Stimulated activated naive B cell treated with anti-CD40 and anti-IgM and Interleukin-4, amounts not matched to agents 10 μg/mL and 1 μg/mL and 100 μg/mL, for 72 hours (primary cell): ENCODE data around the gene PRR7.
"Not testable (repeated sequence)": the region's sequence is repeated elsewhere in the genome, so short reads cannot be mapped to it uniquely, and the experiment has no call there.

Experiments used
- ATAC-seq, 2 donors: fragments of 150-1000 bp; cut with Tn5 transposase; replicated peaks; 2 replicates each; pipeline ENCODE4 v1.10.0; 2021; ENCODE audit warnings: moderate library complexity in 1 of 2
- DNase-seq: peaks from one replicate; pipeline ENCODE4 v3.0.0; 2021
- H3K27ac Mint-ChIP-seq: one replicate; pipeline ENCODE4 v1.8.0; 2022; ENCODE audit warnings: mild to moderate bottlenecking, mixed read lengths
- H3K27me3 Mint-ChIP-seq, 2 donors: one replicate each; pipeline ENCODE4 v1.8.0; 2022; ENCODE audit warnings: mixed read lengths in 2 of 2
- H3K36me3 Mint-ChIP-seq, 2 donors: one replicate each; pipeline ENCODE4 v1.8.0; 2022; ENCODE audit warnings: mixed read lengths in 2 of 2, mild to moderate bottlenecking in 1 of 2
- H3K4me1 Mint-ChIP-seq, 2 donors: one replicate each; pipeline ENCODE4 v1.8.0; 2022; ENCODE audit warnings: mixed read lengths in 2 of 2, mild to moderate bottlenecking in 1 of 2
- H3K4me3 Mint-ChIP-seq, 2 donors: one replicate each; pipeline ENCODE4 v1.8.0; 2022; ENCODE audit warnings: mild to moderate bottlenecking in 2 of 2, mixed read lengths in 2 of 2, moderate library complexity in 1 of 2
- H3K9me3 Mint-ChIP-seq, 2 donors: one replicate each; pipeline ENCODE4 v1.8.0; 2022; ENCODE audit warnings: mixed read lengths in 2 of 2, mild to moderate bottlenecking in 1 of 2

PRR7 gene

DNA sequence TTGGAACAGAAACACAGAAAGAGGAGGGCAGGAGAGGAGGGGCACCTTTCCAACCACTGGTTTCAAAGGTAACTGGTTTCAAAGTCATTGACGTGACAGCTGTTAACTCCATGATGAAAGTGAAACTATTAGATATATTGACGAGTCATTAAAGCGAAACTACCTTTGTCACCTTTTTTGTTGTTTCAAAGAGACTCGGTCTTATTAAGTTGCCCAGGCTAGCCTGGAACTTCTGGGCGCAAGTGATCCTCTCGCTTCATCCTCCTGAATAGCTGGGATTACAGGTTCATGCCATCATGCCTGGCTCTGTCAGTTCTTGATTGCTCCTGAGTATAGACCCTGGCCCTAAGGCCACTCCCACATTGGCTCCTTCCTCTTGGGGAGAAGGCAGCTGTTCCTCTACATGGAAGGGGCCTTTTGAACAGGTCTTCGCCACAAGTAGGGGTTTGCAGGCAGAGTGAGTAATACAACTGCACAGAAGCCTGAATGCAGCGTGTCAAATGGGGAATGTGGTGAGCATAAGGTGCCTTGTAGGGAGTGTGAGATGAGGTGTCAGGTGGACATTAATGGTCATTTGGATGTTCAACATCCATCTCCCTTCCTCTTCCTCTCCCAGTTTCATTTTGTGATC is 33.9 kb upstream of the PRR7 start:
- no peaks in the 10 kb centered on the region for H3K36me3 Mint-ChIP-seq
- ATAC-seq (peak in 1 of 2 donors; percentile 58), DNase-seq (no peak)
- no peaks in the 10 kb centered on the region for H3K27me3 Mint-ChIP-seq
- H3K9me3 Mint-ChIP-seq = no peaks in the 10 kb centered on the region
- no peak overlapping the region for H3K4me3 Mint-ChIP-seq
- H3K4me1 Mint-ChIP-seq = peaks cover 5 to 8% of the 10 kb centered on the region in 2 donors
- peak overlapping the region; percentile 47 for H3K27ac Mint-ChIP-seq

GRCh38 chr5:177414481-177414880 is 32.1 kb upstream of the PRR7 start:
- no peaks in the 10 kb centered on the region for H3K36me3 Mint-ChIP-seq
- DNase-seq = no peak

GRCh38 chr5:177417081-177417480 is 29.5 kb upstream of the PRR7 start:
- not testable (repeated sequence) for ATAC-seq, DNase-seq, H3K4me1 Mint-ChIP-seq, H3K4me3 Mint-ChIP-seq, H3K27ac Mint-ChIP-seq, H3K9me3 Mint-ChIP-seq, H3K27me3 Mint-ChIP-seq, H3K36me3 Mint-ChIP-seq

More at GRCh38 chr5:177414481-177414880, 32.1 kb upstream of the PRR7 start:
- Mint-ChIP-seq H3K4me1 (peaks cover 5 to 8% of the 10 kb centered on the region in 2 donors), H3K9me3 (no peaks in the 10 kb centered on the region), H3K4me3 (no peak overlapping the region), H3K27me3 (no peaks in the 10 kb centered on the region), H3K27ac (no peak overlapping the region)
- no peak for ATAC-seq

DNA sequence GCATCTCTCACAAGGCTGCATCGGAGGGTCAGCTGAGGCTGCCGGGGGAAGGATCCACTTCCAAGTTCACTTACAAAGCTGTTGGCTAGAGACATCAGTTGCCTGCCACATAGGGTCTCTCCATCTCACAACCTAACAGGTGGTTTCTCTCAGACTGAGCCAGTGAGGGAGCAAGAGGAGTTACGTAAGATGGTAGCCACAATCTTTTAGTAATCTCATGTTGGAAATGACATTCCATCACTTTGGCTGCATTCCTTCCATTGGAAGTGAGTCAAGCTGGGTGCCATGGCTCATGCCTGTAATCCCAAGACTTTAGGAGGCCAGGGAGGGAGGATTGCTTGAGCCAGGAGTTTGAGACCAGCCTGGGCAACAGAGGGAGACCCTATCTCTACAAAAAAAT is 27.6 kb upstream of the PRR7 start:
- H3K36me3 Mint-ChIP-seq = no peaks in the 10 kb centered on the region
- no peaks in the 10 kb centered on the region for H3K4me1 Mint-ChIP-seq
- no peak overlapping the region for H3K4me3 Mint-ChIP-seq
- no peak for DNase-seq
- no peaks in the 10 kb centered on the region for H3K9me3 Mint-ChIP-seq
- no peak overlapping the region for H3K27ac Mint-ChIP-seq
- no peaks in the 10 kb centered on the region for H3K27me3 Mint-ChIP-seq
- ATAC-seq = no peak

DNA sequence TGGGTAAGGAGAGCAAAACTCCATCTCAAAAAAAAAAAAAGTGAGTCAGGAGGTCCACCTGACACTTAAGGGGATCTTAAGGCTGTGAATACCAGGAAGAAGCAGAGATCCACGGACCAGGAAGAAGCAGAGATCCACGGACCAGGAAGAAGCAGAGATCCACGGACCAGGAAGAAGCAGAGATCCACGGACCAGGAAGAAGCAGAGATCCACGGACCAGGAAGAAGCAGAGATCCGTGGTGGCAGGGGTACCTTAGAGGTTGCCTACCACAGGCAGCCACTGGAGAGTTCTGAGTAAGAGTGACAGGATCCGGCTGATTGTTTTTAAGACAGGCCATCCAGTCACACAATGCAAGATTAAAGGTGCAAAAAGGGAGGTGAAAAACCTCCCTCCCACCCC is 26.1 kb upstream of the PRR7 start:
- DNase-seq, H3K4me3 Mint-ChIP-seq, ATAC-seq, H3K27me3 Mint-ChIP-seq, H3K4me1 Mint-ChIP-seq, H3K36me3 Mint-ChIP-seq, H3K27ac Mint-ChIP-seq, H3K9me3 Mint-ChIP-seq: not testable (repeated sequence)

DNA sequence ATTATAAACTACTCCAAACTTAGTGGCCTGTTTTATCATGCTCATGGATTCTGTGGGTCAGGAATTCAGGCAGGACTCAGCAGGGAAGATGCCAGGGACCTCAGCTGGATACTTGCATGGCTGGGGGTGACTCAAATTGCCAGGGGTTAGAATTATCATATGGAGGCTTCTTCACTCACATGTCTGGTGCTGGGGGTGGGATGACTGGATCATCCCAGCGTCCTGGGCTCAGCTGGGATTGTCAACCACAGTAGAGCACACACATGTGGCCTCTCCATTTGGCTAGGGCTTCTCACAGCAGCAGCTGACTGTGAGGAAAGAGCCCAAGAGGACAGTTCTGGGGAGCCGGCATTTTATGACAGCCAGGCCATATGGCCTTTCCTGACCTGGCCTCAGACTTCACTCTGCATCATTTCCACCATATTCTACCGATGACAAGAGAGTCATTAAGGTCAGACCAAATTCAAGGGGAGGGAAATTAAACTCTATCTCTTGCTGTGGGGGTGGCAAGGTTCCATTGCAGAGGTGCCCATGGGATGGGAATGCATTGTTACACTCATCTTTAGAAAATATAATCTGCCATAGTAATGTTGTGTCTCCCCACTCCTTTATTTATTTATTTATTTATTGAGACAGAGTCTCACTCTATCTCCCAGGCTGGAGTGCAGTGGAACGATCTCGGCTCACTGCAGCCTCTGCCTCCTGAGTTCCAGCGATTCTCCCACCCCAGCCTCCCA is 25.4 kb upstream of the PRR7 start:
- H3K27ac Mint-ChIP-seq = no peak overlapping the region
- no peak for ATAC-seq

GRCh38 chr5:177423671-177424070 is 22.9 kb upstream of the PRR7 start:
- peaks cover 16 to 27% of the 10 kb centered on the region in 2 donors for H3K4me1 Mint-ChIP-seq

More for the DNA sequence above, 25.4 kb upstream of the PRR7 start:
- H3K4me3 Mint-ChIP-seq = no peak overlapping the region
- no peaks in the 10 kb centered on the region for H3K27me3 Mint-ChIP-seq
- DNase-seq = no peak
- no peaks in the 10 kb centered on the region for H3K36me3 Mint-ChIP-seq
- H3K4me1 Mint-ChIP-seq = peaks cover 6 to 10% of the 10 kb centered on the region in 2 donors
- H3K9me3 Mint-ChIP-seq = no peaks in the 10 kb centered on the region

GRCh38 chr5:177425196-177425800 is 21.3 kb upstream of the PRR7 start:
- no peaks in the 10 kb centered on the region for H3K27me3 Mint-ChIP-seq
- H3K27ac Mint-ChIP-seq = peak overlapping the region; percentile 92

More at GRCh38 chr5:177423671-177424070, 22.9 kb upstream of the PRR7 start:
- H3K9me3 Mint-ChIP-seq = no peaks in the 10 kb centered on the region
- DNase-seq = no peak
- ATAC-seq = no peak
- H3K27me3 Mint-ChIP-seq = no peaks in the 10 kb centered on the region
- H3K4me3 Mint-ChIP-seq = no peak overlapping the region
- peaks cover 4 to 5% of the 10 kb centered on the region in 2 donors for H3K36me3 Mint-ChIP-seq
- no peak overlapping the region for H3K27ac Mint-ChIP-seq

GRCh38 chr5:177425801-177426565 is 20.6 kb upstream of the PRR7 start:
- H3K4me1 Mint-ChIP-seq = peaks cover 39 to 50% of the 10 kb centered on the region in 2 donors
- H3K4me3 Mint-ChIP-seq = peak overlapping the region; percentile 78 to 81
- DNase-seq (peak; percentile 100), ATAC-seq (peak; percentile 86 to 87)
- no peaks in the 10 kb centered on the region for H3K9me3 Mint-ChIP-seq
- H3K27ac Mint-ChIP-seq = peak overlapping the region; percentile 92
- peaks cover 17 to 26% of the 10 kb centered on the region in 2 donors for H3K36me3 Mint-ChIP-seq
- no peaks in the 10 kb centered on the region for H3K27me3 Mint-ChIP-seq

More at GRCh38 chr5:177425196-177425800, 21.3 kb upstream of the PRR7 start:
- Mint-ChIP-seq H3K4me1 (peaks cover 33 to 43% of the 10 kb centered on the region in 2 donors), H3K36me3 (peaks cover 12 to 19% of the 10 kb centered on the region in 2 donors), H3K9me3 (no peaks in the 10 kb centered on the region), H3K4me3 (peak overlapping the region; percentile 78 to 81)
- DNase-seq (no peak), ATAC-seq (no peak)

- peak; percentile 11 to 14 for ATAC-seq
- peak within 1 kb of the TSS; percentile 95 for H3K27ac Mint-ChIP-seq
- DNase-seq = peak; percentile 60
- peaks cover 45 to 57% of the 10 kb centered on the region in 2 donors for H3K4me1 Mint-ChIP-seq
- peaks cover 23 to 32% of the 10 kb centered on the region in 2 donors for H3K36me3 Mint-ChIP-seq
- no peaks in the 10 kb centered on the region for H3K27me3 Mint-ChIP-seq
- H3K4me3 Mint-ChIP-seq = peak within 1 kb of the TSS; percentile 92 to 93
- no peaks in the 10 kb centered on the region for H3K9me3 Mint-ChIP-seq
Observed at GRCh38 chr5:177426566-177427210, 19.9 kb upstream of the PRR7 start, which contains the start of gene GRK6. GRK6 (plus strand) TSS chr5:177426676; CDS start chr5:177426846, 170 bp downstream.

DNA sequence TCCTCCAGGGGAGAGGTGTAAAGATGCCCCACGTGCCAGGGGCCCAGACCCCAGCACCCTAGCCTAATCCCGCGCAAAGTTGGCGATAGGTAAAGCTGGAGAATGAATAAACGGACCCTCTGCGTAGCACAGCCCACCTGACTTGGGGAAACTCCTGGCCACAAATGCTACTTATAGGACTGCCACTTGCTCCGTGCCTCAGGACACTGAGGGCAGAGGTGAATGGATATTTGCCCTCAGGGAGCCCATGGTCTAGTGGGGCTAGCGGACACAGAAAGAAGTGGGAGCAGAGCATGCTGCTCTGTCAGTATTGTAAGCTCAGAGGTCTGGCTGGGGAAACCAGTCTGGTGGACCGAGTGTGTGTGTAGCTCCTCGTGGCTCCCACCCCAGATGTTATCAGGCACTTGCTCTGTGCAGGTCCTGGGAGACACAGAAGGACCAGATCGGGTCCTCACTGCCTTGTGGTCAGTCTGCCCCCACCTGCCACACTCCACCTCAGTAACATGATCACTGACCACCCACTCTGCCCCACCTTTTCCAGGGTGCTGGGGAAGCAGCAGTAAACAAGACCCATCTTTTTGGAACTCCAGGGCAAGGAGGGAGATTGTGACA is 19.3 kb upstream of the PRR7 start:
- Mint-ChIP-seq H3K36me3 (peaks cover 28 to 36% of the 10 kb centered on the region in 2 donors), H3K27me3 (no peaks in the 10 kb centered on the region), H3K4me3 (peak overlapping the region; percentile 92 to 93), H3K4me1 (peaks cover 48 to 63% of the 10 kb centered on the region in 2 donors), H3K27ac (peak overlapping the region; percentile 95), H3K9me3 (no peaks in the 10 kb centered on the region)
- DNase-seq (no peak), ATAC-seq (peak in 1 of 2 donors; percentile 0)

DNA sequence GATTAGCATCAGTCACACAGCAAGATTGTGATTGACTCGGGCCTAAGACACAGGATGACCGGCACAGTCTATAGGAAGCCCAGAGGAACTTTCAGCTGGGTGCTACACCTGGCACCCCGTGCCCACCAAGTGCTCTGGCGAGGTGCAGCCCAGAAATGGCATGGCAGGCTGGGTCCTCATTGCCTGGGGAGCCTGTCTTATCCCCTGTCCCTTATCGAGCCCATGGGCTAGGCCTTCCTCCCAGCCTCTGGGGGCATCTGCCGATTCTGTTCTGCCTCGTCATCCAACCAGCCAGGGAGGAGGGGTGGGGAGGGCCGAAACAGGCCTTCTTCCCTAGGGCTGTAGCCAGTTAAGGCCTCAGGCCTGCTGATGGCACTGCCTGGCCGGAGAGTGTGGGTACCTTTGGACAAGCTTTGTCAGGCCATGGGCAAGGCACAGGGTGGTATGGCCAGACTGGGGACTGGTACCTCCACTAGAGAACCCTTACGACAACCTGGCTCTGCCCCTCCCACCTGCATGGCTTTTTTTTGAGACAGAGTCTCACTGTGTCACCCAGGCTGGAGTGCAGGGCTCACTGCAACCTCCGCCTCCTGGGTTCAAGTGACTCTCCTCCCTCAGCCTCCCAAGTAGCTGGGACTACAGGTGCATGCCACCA is 18.6 kb upstream of the PRR7 start:
- ATAC-seq (no peak), DNase-seq (no peak)
- Mint-ChIP-seq H3K9me3 (no peaks in the 10 kb centered on the region), H3K36me3 (peaks cover 32 to 40% of the 10 kb centered on the region in 2 donors), H3K27ac (peak overlapping the region; percentile 95), H3K27me3 (no peaks in the 10 kb centered on the region), H3K4me1 (peaks cover 52 to 70% of the 10 kb centered on the region in 2 donors), H3K4me3 (peak overlapping the region; percentile 92 to 93)
